SH-SY5Y (cell line): Measurements from ENCODE around the gene NVL.

Experiments
- GATA2 ChIP-seq: IDR thresholded peaks from 2 replicates; pipeline ENCODE4 v1.6.1; 2011; ENCODE audit warnings: mild to moderate bottlenecking, low read depth, low read length
- GATA3 ChIP-seq: IDR thresholded peaks from 2 replicates; pipeline ENCODE4 v1.6.1; 2011; ENCODE audit warnings: low read depth, mild to moderate bottlenecking, low read length, moderate library complexity

GRCh38 chr1:224258351-224258750 is 71.6 kb downstream of the NVL start:
- no peak for TF ChIP-seq GATA3
- no peak for TF ChIP-seq GATA2
